ENCODE results near the gene NKX2-3. TPM values are rescaled to one million over a fixed set of nuclear protein-coding genes. Genes with fewer than 3 reads are reported as not detected.

Gene NKX2-3
- total RNA-seq: not detected

- H3K4me3 Mint-ChIP-seq: peak within 1 kb of the TSS; percentile 14
- DNase-seq: peak; percentile 63
- no peaks in the 10 kb centered on the region for H3K9me3 Mint-ChIP-seq
- no peak within 1 kb of the TSS for H3K27ac Mint-ChIP-seq
- H3K27me3 Mint-ChIP-seq (ENCODE audit: low read depth): peaks cover 85% of the 10 kb centered on the region
- peaks cover 2% of the 10 kb centered on the region for H3K36me3 Mint-ChIP-seq (ENCODE audit: low read depth)
- peaks cover 57% of the 10 kb centered on the region for H3K4me1 Mint-ChIP-seq (ENCODE audit: low read depth)
- intact Hi-C loops (cut with micrococcal nuclease): no loop called here
- CTCF ChIA-PET: interaction anchor here (1.1 kb wide), 1 partner anchor 48 kb away, joined by 3 read pairs; no protein-coding TSS in a partner anchor
Measured at GRCh38 chr10:99532687-99533495, at the start of gene NKX2-3. Gene NKX2-3, plus strand, starts transcription at chr10:99532942. Its CDS starts 190 bp downstream, at chr10:99533132.

- Mint-ChIP-seq H3K4me1 (ENCODE audit: low read depth) (no peaks in the 10 kb centered on the region), H3K9me3 (no peaks in the 10 kb centered on the region), H3K4me3 (no peak overlapping the region), H3K36me3 (ENCODE audit: low read depth) (no peaks in the 10 kb centered on the region), H3K27me3 (ENCODE audit: low read depth) (peaks cover 38% of the 10 kb centered on the region), H3K27ac (no peak overlapping the region)
- CTCF ChIA-PET: interaction anchor here (0.6 to 0.9 kb wide), 3 partner anchors 47 to 416 kb away, joined by 3 read pairs; no protein-coding TSS in a partner anchor
- intact Hi-C loops (cut with micrococcal nuclease): no loop called here
- DNase-seq: no peak
Measured at GRCh38 chr10:99484626-99485581, 47.8 kb upstream of the NKX2-3 start.

DNA sequence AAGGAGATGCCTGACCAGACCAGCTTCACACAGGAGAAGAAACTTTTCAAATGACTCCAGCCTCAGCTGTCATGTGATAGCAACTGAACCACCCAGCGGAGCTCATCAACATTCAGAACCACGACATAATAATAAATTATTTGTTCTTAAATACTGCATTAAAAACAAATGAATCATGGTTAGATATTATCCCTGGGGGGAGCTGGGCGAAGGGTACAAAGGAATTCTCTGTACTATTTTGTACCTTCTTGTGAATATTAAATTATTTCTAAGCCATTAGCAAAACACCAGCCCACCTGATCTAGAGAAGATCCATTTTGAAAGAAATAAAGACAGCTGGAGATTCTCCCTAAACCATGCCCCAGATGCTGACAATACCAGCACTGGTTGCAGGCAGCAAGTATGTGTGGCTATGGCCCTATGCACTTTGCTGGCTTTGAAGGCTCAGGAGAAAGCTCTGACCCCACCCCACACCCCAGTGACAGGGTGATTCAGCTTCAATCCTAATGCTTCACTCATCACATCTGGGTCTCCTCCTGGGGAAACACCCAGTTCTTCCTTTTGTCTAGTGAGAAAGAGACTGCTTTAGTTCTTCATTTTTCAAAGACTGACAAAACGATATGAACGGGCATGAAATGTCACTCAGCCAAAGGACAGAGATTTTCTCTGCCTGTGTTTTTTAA lies 45.5 kb upstream of the NKX2-3 start:
- CTCF ChIA-PET: interaction anchor here (0.5 to 0.8 kb wide), 2 partner anchors 52 to 807 kb away, joined by 3 read pairs; no protein-coding TSS in a partner anchor
- intact Hi-C loops (cut with micrococcal nuclease): no loop called here
- H3K27ac Mint-ChIP-seq: no peak overlapping the region
- DNase-seq: no peak
- peaks cover 49% of the 10 kb centered on the region for H3K27me3 Mint-ChIP-seq (ENCODE audit: low read depth)
- H3K4me1 Mint-ChIP-seq (ENCODE audit: low read depth): no peaks in the 10 kb centered on the region
- H3K4me3 Mint-ChIP-seq: no peak overlapping the region
- H3K36me3 Mint-ChIP-seq (ENCODE audit: low read depth): no peaks in the 10 kb centered on the region
- no peaks in the 10 kb centered on the region for H3K9me3 Mint-ChIP-seq

GRCh38 chr10:99489271-99489670 lies 43.5 kb upstream of the NKX2-3 start:
- Mint-ChIP-seq H3K36me3 (ENCODE audit: low read depth) (no peaks in the 10 kb centered on the region), H3K9me3 (no peaks in the 10 kb centered on the region), H3K4me3 (no peak overlapping the region), H3K4me1 (ENCODE audit: low read depth) (no peaks in the 10 kb centered on the region), H3K27ac (no peak overlapping the region), H3K27me3 (ENCODE audit: low read depth) (peaks cover 52% of the 10 kb centered on the region)
- CTCF ChIA-PET: interaction anchor here (0.9 to 1.6 kb wide), 2 partner anchors 10 to 53 kb away, joined by 3 read pairs; no protein-coding TSS in a partner anchor
- intact Hi-C loops (cut with micrococcal nuclease): no loop called here
- DNase-seq: no peak

GRCh38 chr10:99497343-99498025 lies 35.3 kb upstream of the NKX2-3 start:
- CTCF ChIA-PET: no interaction called here
- intact Hi-C loops (cut with micrococcal nuclease): no loop called here
- Mint-ChIP-seq H3K4me3 (no peak overlapping the region), H3K9me3 (peaks cover 6% of the 10 kb centered on the region), H3K36me3 (ENCODE audit: low read depth) (no peaks in the 10 kb centered on the region), H3K4me1 (ENCODE audit: low read depth) (no peaks in the 10 kb centered on the region), H3K27ac (no peak overlapping the region), H3K27me3 (ENCODE audit: low read depth) (peaks cover 17% of the 10 kb centered on the region)
- no peak for DNase-seq

DNA sequence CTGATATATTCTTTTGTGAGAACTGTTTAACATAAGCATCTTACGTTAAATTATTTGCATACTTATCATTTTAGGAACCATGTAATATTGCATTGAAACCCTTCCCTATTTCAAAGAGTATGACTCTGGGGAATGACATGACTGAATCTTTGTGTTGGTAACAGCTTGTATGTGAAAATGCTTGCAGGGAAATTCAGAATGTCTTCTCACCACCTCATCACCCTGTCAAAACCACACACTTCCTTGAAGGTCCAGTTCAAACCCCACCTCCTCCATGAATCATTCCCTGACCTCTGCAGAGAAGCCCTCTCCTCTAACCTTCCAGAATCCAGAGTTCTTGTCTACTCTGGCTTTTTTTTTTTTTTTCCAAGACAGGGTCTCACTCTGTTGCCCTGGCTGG lies 26.3 kb upstream of the NKX2-3 start:
- H3K4me3 Mint-ChIP-seq: no peak overlapping the region
- DNase-seq: no peak
- H3K9me3 Mint-ChIP-seq: peaks cover 3% of the 10 kb centered on the region
- H3K27ac Mint-ChIP-seq: no peak overlapping the region
- peaks cover 23% of the 10 kb centered on the region for H3K27me3 Mint-ChIP-seq (ENCODE audit: low read depth)
- H3K36me3 Mint-ChIP-seq (ENCODE audit: low read depth): no peaks in the 10 kb centered on the region
- CTCF ChIA-PET: no interaction called here
- no peaks in the 10 kb centered on the region for H3K4me1 Mint-ChIP-seq (ENCODE audit: low read depth)
- intact Hi-C loops (cut with micrococcal nuclease): no loop called here

DNA sequence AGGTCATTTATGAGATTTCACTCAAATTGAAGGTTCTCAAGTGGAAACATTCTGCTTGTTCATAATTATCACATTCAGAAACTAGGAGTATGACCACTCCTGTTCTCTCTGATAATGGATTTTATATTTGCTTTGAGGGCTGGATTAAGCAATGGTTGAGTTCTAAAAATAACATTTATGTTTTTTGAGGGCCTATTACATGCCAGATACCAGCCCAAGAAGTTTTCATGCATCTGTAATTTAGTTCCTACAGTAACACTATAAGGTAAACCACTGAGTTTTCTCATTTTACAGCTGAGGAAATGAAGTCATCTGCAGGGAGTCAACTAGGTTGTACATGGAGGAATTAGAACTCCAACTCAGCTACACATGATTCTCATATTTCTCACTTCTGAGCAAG lies 25.5 kb upstream of the NKX2-3 start:
- no peaks in the 10 kb centered on the region for H3K36me3 Mint-ChIP-seq (ENCODE audit: low read depth)

DNA sequence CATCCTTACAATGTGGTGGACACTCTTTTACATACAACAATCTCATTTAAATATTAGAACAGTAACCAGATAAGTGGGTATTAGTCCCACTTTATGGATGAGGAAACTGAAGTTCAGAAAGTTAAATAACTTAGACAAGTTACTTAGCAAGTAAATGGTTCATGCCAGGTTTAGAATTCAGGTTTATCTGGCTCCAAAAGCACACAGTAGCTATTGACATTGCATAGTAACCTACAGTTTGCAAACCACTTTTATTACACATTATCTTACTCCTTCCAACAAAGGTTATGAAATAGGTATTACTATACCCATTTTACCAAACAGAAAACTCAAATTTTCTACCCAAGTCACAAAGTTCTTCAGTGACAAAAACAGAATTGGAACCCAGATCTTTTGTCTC lies 19.7 kb upstream of the NKX2-3 start:
- peaks cover 41% of the 10 kb centered on the region for H3K27me3 Mint-ChIP-seq (ENCODE audit: low read depth)
- H3K9me3 Mint-ChIP-seq: peaks cover 3% of the 10 kb centered on the region
- no peak overlapping the region for H3K4me3 Mint-ChIP-seq
- H3K36me3 Mint-ChIP-seq (ENCODE audit: low read depth): no peaks in the 10 kb centered on the region
- DNase-seq: no peak
- H3K4me1 Mint-ChIP-seq (ENCODE audit: low read depth): no peaks in the 10 kb centered on the region
- CTCF ChIA-PET: no interaction called here
- H3K27ac Mint-ChIP-seq: no peak overlapping the region
- intact Hi-C loops (cut with micrococcal nuclease): no loop called here

More for the DNA sequence above, 25.5 kb upstream of the NKX2-3 start:
- CTCF ChIA-PET: no interaction called here
- H3K27me3 Mint-ChIP-seq (ENCODE audit: low read depth): peaks cover 23% of the 10 kb centered on the region
- H3K4me3 Mint-ChIP-seq: no peak overlapping the region
- DNase-seq: no peak
- intact Hi-C loops (cut with micrococcal nuclease): no loop called here
- no peaks in the 10 kb centered on the region for H3K4me1 Mint-ChIP-seq (ENCODE audit: low read depth)
- H3K27ac Mint-ChIP-seq: no peak overlapping the region
- H3K9me3 Mint-ChIP-seq: peaks cover 3% of the 10 kb centered on the region

GRCh38 chr10:99519690-99520039 lies 13.1 kb upstream of the NKX2-3 start:
- CTCF ChIA-PET: no interaction called here
- intact Hi-C loops (cut with micrococcal nuclease): no loop called here
- Mint-ChIP-seq H3K27ac (no peak overlapping the region), H3K9me3 (no peaks in the 10 kb centered on the region), H3K4me3 (no peak overlapping the region), H3K27me3 (ENCODE audit: low read depth) (peaks cover 59% of the 10 kb centered on the region), H3K36me3 (ENCODE audit: low read depth) (no peaks in the 10 kb centered on the region), H3K4me1 (ENCODE audit: low read depth) (peaks cover 5% of the 10 kb centered on the region)
- DNase-seq: no peak

DNA sequence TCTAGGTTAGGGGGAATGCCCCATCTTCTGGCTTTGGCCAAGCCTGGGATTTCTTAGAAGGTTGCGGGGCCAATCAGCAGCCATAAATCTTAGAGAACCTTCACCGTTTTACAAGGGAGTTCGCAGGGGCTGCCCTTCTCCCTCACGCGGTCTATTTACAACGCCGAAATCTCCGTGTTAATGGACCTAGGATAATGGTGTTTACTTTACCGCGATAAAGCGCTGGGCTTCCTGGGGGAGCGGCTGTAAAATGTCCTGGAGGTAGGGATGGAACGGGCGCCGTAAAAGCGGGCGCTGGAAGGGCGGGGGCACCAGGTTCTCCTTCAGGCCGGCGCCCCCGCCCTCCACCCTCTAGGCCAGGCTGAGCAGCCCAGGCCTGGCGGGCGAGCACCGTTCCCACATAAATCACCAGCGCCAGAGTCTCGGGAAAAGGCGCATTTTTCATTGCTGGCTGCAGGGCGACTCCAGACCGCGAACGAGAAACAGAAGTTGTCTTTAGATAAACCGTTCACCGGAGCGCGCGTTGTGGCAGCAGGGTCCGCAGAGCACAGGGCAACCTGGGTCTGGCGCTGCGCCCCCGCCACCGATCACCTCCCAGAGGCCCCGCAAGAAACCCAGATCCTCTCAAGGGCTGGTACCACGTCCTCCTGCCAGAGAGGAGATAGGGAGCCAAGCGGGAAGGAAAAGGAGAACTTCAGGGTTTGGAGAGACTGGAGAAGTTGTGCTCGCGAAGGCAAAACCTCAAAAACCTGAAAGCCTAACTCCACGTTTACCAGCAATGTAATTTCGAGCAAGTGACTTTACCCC lies 12.5 kb upstream of the NKX2-3 start:
- H3K9me3 Mint-ChIP-seq: no peaks in the 10 kb centered on the region
- no peaks in the 10 kb centered on the region for H3K36me3 Mint-ChIP-seq (ENCODE audit: low read depth)
- peaks cover 5% of the 10 kb centered on the region for H3K4me1 Mint-ChIP-seq (ENCODE audit: low read depth)
- peaks cover 61% of the 10 kb centered on the region for H3K27me3 Mint-ChIP-seq (ENCODE audit: low read depth)
- DNase-seq: no peak
- intact Hi-C loops (cut with micrococcal nuclease): no loop called here
- no peak overlapping the region for H3K27ac Mint-ChIP-seq
- H3K4me3 Mint-ChIP-seq: no peak overlapping the region
- CTCF ChIA-PET: no interaction called here
